Measurements from ENCODE around the gene TEDC2. TPM values are rescaled to one million over a fixed set of nuclear protein-coding genes. Genes with fewer than 3 reads are reported as not detected.

Gene TEDC2
- total and polyA plus RNA-seq, 12 donors, result 0.29 to 2.3 (median 0.95) TPM

DNA sequence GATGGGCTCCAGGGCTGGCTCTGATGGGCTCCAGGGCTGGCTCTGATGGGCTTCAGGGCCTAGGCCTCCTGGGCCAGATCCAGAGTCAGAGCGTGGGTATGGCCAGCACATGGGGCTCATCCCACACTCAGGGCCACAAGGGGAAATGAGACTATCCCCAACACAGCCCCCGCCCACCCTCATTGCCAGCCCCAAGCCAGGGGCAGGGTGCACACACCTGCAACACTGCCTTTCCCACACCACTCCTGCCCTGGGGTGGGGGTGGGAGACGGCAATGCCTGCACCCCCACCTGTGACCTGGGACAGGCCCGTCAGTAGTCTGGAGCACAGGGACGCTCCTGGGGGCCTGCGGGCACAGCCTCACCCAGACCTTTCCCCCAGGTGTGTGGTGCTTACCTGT, 39.5 kb downstream of the TEDC2 start:
- H3K27me3 ChIP-seq, result no peaks in the 10 kb centered on the region
- intact Hi-C loops (cut with DNase I), result loop anchor here in 5 of 10 donors (5.0 kb wide), 2 partner anchors 72 to 157 kb away; partner anchors contain the start of genes CCNF (in 4 of the 5) and ABCA3 (in 2 of the 5)
- TF ChIP-seq, protein P1, sequence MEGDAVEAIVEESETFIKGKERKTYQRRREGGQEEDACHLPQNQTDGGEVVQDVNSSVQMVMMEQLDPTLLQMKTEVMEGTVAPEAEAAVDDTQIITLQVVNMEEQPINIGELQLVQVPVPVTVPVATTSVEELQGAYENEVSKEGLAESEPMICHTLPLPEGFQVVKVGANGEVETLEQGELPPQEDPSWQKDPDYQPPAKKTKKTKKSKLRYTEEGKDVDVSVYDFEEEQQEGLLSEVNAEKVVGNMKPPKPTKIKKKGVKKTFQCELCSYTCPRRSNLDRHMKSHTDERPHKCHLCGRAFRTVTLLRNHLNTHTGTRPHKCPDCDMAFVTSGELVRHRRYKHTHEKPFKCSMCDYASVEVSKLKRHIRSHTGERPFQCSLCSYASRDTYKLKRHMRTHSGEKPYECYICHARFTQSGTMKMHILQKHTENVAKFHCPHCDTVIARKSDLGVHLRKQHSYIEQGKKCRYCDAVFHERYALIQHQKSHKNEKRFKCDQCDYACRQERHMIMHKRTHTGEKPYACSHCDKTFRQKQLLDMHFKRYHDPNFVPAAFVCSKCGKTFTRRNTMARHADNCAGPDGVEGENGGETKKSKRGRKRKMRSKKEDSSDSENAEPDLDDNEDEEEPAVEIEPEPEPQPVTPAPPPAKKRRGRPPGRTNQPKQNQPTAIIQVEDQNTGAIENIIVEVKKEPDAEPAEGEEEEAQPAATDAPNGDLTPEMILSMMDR (IDR thresholded peaks at IDR 0.05), result no peak
- peaks cover 0 to 27% (median 0%) of the 10 kb centered on the region in 9 donors for H3K36me3 ChIP-seq
- no peak for ATAC-seq
- H3K4me3 ChIP-seq, result no peak overlapping the region
- 95 to 96% methylated on average over 6 of the region's 6 CpGs for WGBS, 2 donors
- peak overlapping the region in 5 of 10 donors; percentile 12 to 75 (median 59) for H3K27ac ChIP-seq
- no peak for DNase-seq
- H3K4me1 ChIP-seq, result peaks cover 28 to 58% (median 45%) of the 10 kb centered on the region in 9 donors
- H3K9me3 ChIP-seq, result no peaks in the 10 kb centered on the region

DNA sequence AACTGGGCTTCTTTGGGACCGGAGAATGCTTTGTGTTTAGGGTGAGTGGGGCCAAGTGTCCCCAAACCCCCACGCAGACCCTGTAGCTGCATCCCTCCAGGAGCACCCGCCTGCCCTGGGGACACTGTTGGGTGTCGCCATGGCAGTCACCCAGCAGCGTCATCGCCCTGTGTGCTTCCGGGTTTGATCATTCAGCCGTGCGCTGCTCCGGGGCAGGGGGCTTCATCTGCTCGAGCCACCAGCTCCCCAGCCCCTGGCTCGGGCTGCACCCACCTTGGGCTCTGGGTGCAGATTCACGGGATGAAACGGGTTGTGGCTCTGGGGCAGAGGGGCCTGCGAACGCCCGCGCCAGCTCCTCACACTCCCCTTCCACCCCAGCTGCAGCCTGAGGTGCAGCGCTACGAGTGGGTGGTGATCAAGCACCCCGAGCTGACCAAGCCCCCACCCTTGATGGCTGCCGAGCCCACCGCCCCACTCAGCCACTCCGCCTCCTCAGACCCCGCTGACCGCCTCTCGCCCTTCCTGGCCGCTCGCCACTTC, 40.1 kb downstream of the TEDC2 start:
- intact Hi-C loops (cut with DNase I), result loop anchor here (1.0 to 10.0 kb wide), 11 partner anchors 43 to 345 kb away; partner anchors contain the start of genes CCNF (in 7 of the 10), ABCA3 (in 4 of the 10), CASKIN1 (in 1 of the 10) and ECI1 (in 1 of the 10)
- H3K27ac ChIP-seq, result peak overlapping the region in 1 of 10 donors; percentile 72
- H3K4me1 ChIP-seq, result peaks cover 28 to 58% (median 45%) of the 10 kb centered on the region in 9 donors
- no peak overlapping the region for H3K4me3 ChIP-seq
- DNase-seq (no peak), ATAC-seq (no peak)
- TF ChIP-seq, protein P1 (IDR thresholded peaks at IDR 0.05), result no peak
- no peaks in the 10 kb centered on the region for H3K9me3 ChIP-seq
- peaks cover 0 to 27% (median 0%) of the 10 kb centered on the region in 9 donors for H3K36me3 ChIP-seq
- no peaks in the 10 kb centered on the region for H3K27me3 ChIP-seq
- 93 to 95% methylated on average over 29 of the region's 29 CpGs for WGBS, 2 donors

DNA sequence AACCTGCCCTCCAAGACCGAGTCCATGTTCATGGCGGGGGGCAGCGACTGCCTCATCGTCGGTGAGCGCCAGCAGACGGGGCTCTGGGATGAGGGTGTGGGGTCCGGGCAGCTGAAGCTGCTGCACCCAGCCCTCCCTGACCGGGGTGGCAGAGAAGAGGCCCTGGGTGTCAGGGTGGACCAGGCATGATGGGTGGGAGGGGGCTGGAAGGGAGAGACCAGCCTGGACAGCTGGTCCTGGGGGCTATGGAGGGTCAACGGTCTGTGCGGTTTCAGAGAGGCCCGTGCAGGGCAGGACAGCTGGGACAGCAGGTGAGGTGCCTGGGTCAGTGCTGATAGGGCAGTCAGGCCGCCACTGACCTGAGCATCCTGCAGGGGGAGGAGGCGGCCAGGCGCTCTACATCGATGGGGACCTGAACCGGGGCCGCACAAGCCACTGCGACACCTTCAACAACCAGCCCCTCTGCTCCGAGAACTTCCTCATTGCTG, 40.6 kb downstream of the TEDC2 start:
- intact Hi-C loops (cut with DNase I), result loop anchor here in 8 of 10 donors (1.0 to 10.0 kb wide), 11 partner anchors 43 to 346 kb away; partner anchors contain the start of genes CCNF (in 3 of the 8), ABCA3 (in 2 of the 8), CASKIN1 (in 1 of the 8) and ECI1 (in 1 of the 8)
- Histone ChIP-seq H3K9me3 (no peaks in the 10 kb centered on the region), H3K4me1 (peaks cover 28 to 58% (median 45%) of the 10 kb centered on the region in 9 donors), H3K36me3 (peaks cover 0 to 27% (median 0%) of the 10 kb centered on the region in 9 donors), H3K27me3 (no peaks in the 10 kb centered on the region), H3K27ac (no peak overlapping the region), H3K4me3 (no peak overlapping the region)
- 83 to 89% methylated on average over 20 of the region's 20 CpGs for WGBS, 2 donors
- ATAC-seq (no peak), DNase-seq (no peak)
- TF ChIP-seq, protein P1 (IDR thresholded peaks at IDR 0.05), result no peak

DNA sequence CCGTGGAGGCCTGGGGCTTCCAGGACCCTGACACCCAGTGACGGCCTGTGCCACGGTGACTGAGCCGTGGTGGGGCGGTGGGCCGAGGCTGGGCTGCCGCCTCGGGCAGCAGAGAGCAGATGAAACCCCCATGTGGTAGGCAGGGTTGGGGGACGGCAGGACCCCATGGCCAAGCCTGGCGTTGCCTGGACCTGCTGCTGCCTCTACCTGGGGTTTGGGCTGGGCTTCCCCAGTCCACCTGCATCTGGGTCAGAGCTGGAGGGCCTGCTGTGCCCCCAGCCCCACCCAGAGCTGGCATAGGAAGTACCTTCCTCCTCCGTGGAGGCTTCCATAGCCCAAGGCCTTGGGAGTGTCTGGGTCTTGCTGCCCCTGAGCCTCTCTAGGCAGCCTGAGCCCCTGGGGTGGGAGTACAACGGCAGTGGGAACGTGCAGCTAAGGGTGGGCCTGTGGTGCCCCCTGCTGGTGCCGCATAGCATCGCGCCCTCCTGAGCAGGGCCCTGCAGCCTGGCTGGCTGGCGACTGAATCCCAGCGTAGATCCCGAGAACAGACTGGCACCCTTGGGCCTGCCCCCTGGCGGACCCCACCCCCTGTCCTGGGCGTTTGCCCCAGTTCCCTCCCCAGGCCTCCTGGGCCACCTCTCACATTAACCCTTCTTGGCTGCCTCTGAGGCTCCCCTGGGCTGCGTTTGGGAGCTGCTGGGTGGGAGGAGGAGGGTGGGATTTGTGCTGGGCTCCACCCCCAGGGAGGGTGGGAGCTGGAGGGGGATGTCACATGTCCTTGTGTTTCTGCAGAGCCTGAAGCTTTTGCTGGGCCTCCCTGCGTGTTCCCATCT, 41.2 kb downstream of the TEDC2 start:
- ATAC-seq (peak; percentile 81 to 93 (median 86)), DNase-seq (peak; percentile 85 to 87)
- no peaks in the 10 kb centered on the region for H3K27me3 ChIP-seq
- H3K4me1 ChIP-seq, result peaks cover 28 to 58% (median 46%) of the 10 kb centered on the region in 9 donors
- intact Hi-C loops (cut with DNase I), result loop anchor here in 8 of 10 donors (1.0 to 10.0 kb wide), 12 partner anchors 44 to 346 kb away; partner anchors contain the start of genes CCNF (in 3 of the 8), ABCA3 (in 2 of the 8), CASKIN1 (in 1 of the 8) and ECI1 (in 1 of the 8)
- TF ChIP-seq, protein P1 (IDR thresholded peaks at IDR 0.05), result peak; percentile 93 to 99 (median 99)
- H3K9me3 ChIP-seq, result no peaks in the 10 kb centered on the region
- H3K27ac ChIP-seq, result peak overlapping the region in 4 of 10 donors; percentile 9 to 52 (median 26)
- peaks cover 0 to 25% (median 0%) of the 10 kb centered on the region in 9 donors for H3K36me3 ChIP-seq
- WGBS, 2 donors, result 35 to 39% methylated on average over 23 of the region's 23 CpGs
- H3K4me3 ChIP-seq, result peak overlapping the region in 5 of 10 donors; percentile 37 to 46 (median 40)

Data from heart right ventricle (tissue), 16 donors.